ENCODE data around the gene DGKD.

Gene DGKD

GRCh38 chr2:233429175-233429897, 75.0 kb downstream of the DGKD start:
- Histone ChIP-seq H3K4me3 (replicated peaks; ENCODE audit: insufficient read depth, low read length) (no peak overlapping the region), H3K27ac (replicated peaks) (no peak overlapping the region), H3K27me3 (ENCODE audit: insufficient read depth, poor library complexity, severe bottlenecking) (no peaks in the 10 kb centered on the region)
- TF ChIP-seq POLR2AphosphoS5 (IDR thresholded peaks at IDR 0.05; ENCODE audit: low read depth) = no peak
- TF ChIP-seq GABPA (IDR thresholded peaks at IDR 0.05; ENCODE audit: low read depth) = no peak
- no peak for TF ChIP-seq SPI1 (IDR thresholded peaks at IDR 0.05; ENCODE audit: borderline replicate concordance, low read depth)
- TF ChIP-seq CTCF (IDR thresholded peaks at IDR 0.05; ENCODE audit: insufficient read depth, low read length) = no peak
- TF ChIP-seq REST (IDR thresholded peaks at IDR 0.05; ENCODE audit: insufficient replicate concordance, low read depth) = no peak
- no peak for DNase-seq (ENCODE audit: low read depth in 1 of 2, low spot score in 1 of 2)

- no peaks in the 10 kb centered on the region for H3K27me3 ChIP-seq (ENCODE audit: insufficient read depth, poor library complexity, severe bottlenecking)
- no peak for DNase-seq (ENCODE audit: low read depth in 1 of 2, low spot score in 1 of 2)
- TF ChIP-seq SPI1 (IDR thresholded peaks at IDR 0.05; ENCODE audit: borderline replicate concordance, low read depth) = no peak
- TF ChIP-seq REST (IDR thresholded peaks at IDR 0.05; ENCODE audit: insufficient replicate concordance, low read depth) = no peak
- no peak for TF ChIP-seq CTCF (IDR thresholded peaks at IDR 0.05; ENCODE audit: insufficient read depth, low read length)
- no peak for TF ChIP-seq POLR2AphosphoS5 (IDR thresholded peaks at IDR 0.05; ENCODE audit: low read depth)
- TF ChIP-seq GABPA (IDR thresholded peaks at IDR 0.05; ENCODE audit: low read depth) = no peak
- no peak overlapping the region for H3K27ac ChIP-seq (replicated peaks)
- no peak overlapping the region for H3K4me3 ChIP-seq (replicated peaks; ENCODE audit: insufficient read depth, low read length)
Observed at GRCh38 chr2:233430081-233430480, 75.8 kb downstream of the DGKD start.

- no peak for TF ChIP-seq SPI1 (IDR thresholded peaks at IDR 0.05; ENCODE audit: borderline replicate concordance, low read depth)
- TF ChIP-seq GABPA (IDR thresholded peaks at IDR 0.05; ENCODE audit: low read depth) = no peak
- TF ChIP-seq CTCF (IDR thresholded peaks at IDR 0.05; ENCODE audit: insufficient read depth, low read length) = no peak
- no peak for TF ChIP-seq REST (IDR thresholded peaks at IDR 0.05; ENCODE audit: insufficient replicate concordance, low read depth)
- TF ChIP-seq POLR2AphosphoS5 (IDR thresholded peaks at IDR 0.05; ENCODE audit: low read depth) = no peak
- no peak for DNase-seq (ENCODE audit: low read depth in 1 of 2, low spot score in 1 of 2)
- no peak overlapping the region for H3K27ac ChIP-seq (replicated peaks)
Observed at GRCh38 chr2:233430651-233431050, 76.4 kb downstream of the DGKD start.

More at GRCh38 chr2:233430651-233431050, 76.4 kb downstream of the DGKD start:
- Histone ChIP-seq H3K4me3 (replicated peaks; ENCODE audit: insufficient read depth, low read length) (no peak overlapping the region), H3K27me3 (ENCODE audit: insufficient read depth, poor library complexity, severe bottlenecking) (no peaks in the 10 kb centered on the region)
